AG04450 (cell line): ENCODE measurements around the gene VASH2. TPM values are rescaled to one million over a fixed set of nuclear protein-coding genes. Genes with fewer than 3 reads are reported as not detected.

Experiments
- CTCF ChIA-PET: fragments of 300-600, 350-600 bp; formaldehyde crosslinking; extraction: SDS; loops from one replicate; lab custom pipeline; 2022; ENCODE audit warnings: antibody characterized with exemption, inconsistent platforms; lab: Charles Lee
- POLR2A ChIA-PET: fragments of 350-600 bp; formaldehyde crosslinking; extraction: SDS; loops from one replicate; lab custom pipeline; 2021; ENCODE audit warnings: antibody characterized with exemption, inconsistent platforms; lab: Yijun Ruan, JAX
- DNase-seq: peaks from one replicate; pipeline ENCODE4 v3.0.0-alpha.2; 2011; ENCODE audit warnings: low read depth, low spot score
- H3K27ac ChIP-seq: one replicate; pipeline ENCODE4 v1.5.1; 2012; ENCODE audit warnings: low read depth, low read length, control low read depth
- H3K27me3 ChIP-seq: one replicate; pipeline ENCODE4 v1.6.0; 2012; ENCODE audit warnings: low read length; ENCODE audit not compliant: control insufficient read depth, insufficient read depth
- H3K4me3 ChIP-seq: 2 replicates; pipeline ENCODE4 v1.5.1; 2011; ENCODE audit warnings: mild to moderate bottlenecking, low read depth, low read length, control low read depth
- H3K9me3 ChIP-seq: 2 replicates; pipeline ENCODE4 v1.5.1; 2012; ENCODE audit warnings: low read length; ENCODE audit not compliant: control insufficient read depth, insufficient read depth
- CTCF ChIP-seq: IDR thresholded peaks from 2 replicates; pipeline ENCODE4 v1.5.1; 2011; ENCODE audit warnings: low read depth, low read length, control low read depth, inconsistent platforms
- polyA plus RNA-seq: library from polyadenylated mRNA; depleted of rRNA; stranded (reverse); fragments of >200 nt; gene quantifications from 2 replicates; pipeline ENCODE4 v1.2.3, GENCODE V29; 2011

Gene VASH2
- polyA plus RNA-seq, 1 experiment = 4.2 TPM

DNA sequence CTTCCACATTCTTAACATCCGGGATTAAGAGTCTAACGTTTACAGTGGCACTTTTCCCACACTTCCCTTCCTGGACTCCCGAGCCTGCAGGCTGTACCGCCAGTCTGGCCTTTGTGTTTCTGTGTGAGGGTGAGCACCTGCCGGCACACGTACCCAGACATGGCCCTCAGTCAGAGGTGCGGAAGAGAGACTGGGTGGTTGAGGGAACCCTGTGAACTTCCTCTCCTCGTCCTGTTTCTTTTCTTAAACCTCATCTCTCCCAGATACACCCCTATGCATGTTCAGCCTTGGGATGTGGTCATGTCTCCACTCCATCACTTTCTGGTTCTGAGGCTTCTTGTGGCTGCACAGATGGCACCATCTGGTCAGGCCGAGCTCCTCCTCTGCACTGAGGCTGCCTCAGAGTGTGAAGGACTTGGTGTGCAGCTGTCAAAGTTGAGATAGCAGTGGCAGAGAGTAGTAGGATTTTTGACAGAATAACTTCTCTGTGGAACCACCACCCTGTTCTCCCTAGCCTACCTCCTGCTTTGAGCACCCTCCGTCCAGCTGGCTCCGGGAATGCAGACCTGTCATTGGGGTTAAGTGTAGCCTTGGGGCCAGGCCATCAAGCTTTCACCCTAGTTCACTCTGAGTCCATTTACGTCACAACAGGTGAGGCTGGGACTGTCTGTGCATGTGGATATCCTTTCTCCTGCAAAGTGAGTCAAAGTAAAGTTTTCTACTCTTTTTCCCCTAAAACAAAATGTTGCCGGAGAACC, 31.4 kb downstream of the VASH2 start:
- H3K9me3 ChIP-seq = no peaks in the 10 kb centered on the region
- TF ChIP-seq CTCF = no peak
- ChIA-PET POLR2A (no interaction called here), CTCF (interaction anchor here (0.9 to 4.2 kb wide), 3 partner anchors 13 to 317 kb away, joined by 3 to 21 read pairs (median 3); no protein-coding TSS in a partner anchor)
- no peak overlapping the region for H3K27ac ChIP-seq
- no peak for DNase-seq
- no peak overlapping the region for H3K4me3 ChIP-seq
- H3K27me3 ChIP-seq = no peaks in the 10 kb centered on the region

GRCh38 chr1:212982430-212983152, 32.2 kb downstream of the VASH2 start:
- ChIA-PET POLR2A (no interaction called here), CTCF (interaction anchor here (4.2 kb wide), 1 partner anchor 16 kb away, joined by 21 read pairs; no protein-coding TSS in a partner anchor)
- no peaks in the 10 kb centered on the region for H3K9me3 ChIP-seq
- no peak overlapping the region for H3K27ac ChIP-seq
- no peak overlapping the region for H3K4me3 ChIP-seq
- TF ChIP-seq CTCF = no peak
- no peaks in the 10 kb centered on the region for H3K27me3 ChIP-seq
- DNase-seq = no peak

DNA sequence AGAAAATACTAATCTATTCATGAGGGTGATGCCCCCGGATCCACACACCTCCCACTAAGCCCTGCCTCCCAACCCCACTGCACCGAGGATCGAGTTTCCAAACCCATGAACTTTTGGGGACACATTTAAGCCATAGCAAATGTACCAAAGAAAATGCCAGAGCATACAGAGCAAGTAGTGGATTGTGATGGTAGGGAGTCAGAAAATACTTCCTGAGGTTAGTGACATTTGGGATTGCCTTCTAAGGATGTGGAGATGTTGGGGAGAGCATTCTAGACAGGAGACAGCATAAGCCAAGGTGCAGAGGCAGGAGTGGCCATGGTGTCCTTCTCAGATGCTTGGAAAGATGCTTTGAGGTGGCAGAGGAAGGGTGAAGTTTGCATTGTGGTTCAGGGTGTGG, 33.1 kb downstream of the VASH2 start:
- H3K9me3 ChIP-seq = no peaks in the 10 kb centered on the region
- DNase-seq = no peak
- no peak for TF ChIP-seq CTCF
- H3K27ac ChIP-seq = no peak overlapping the region
- H3K27me3 ChIP-seq = no peaks in the 10 kb centered on the region
- no peak overlapping the region for H3K4me3 ChIP-seq
- ChIA-PET POLR2A (no interaction called here), CTCF (no interaction called here)

DNA sequence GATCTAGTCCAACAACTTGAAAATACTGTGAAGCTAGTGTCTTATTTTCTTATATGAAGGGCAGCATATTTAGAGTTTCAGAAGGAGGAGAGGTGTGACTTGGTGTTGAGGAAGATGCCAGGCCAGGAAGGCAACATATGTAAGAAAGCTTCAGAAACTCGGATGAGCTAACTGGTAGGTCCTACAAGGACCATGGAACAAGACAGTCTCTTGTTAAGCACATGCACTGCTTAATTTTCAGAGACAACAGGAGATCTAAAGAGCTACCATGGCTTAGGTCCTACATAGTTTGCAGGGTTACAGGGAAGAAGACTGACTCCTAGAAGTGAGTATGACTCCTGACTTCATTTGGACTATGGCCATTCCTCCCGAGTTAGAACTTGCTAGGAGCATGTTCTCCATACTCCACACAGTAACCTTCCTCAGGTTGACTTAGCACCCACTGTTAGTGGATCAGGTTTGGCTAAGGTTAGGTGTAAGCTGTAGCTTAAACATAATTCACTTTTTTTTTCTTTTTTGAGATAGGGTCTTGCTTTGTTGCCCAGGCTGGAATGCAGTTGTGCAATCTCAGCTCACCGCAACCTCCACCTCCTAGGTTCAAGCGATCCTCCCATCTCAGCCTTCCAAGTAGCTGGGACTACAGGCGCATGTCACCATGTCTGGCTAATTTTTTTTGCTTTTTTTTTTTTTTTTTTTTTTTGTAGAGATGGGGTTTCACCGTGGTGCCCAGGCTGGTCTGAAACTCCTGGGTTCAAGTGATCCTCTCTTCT, 34.4 kb downstream of the VASH2 start:
- Histone ChIP-seq H3K9me3 (no peaks in the 10 kb centered on the region), H3K4me3 (no peak overlapping the region), H3K27ac (no peak overlapping the region), H3K27me3 (no peaks in the 10 kb centered on the region)
- POLR2A ChIA-PET = no interaction called here
- CTCF ChIA-PET = interaction anchor here (3.3 kb wide), 1 partner anchor 10 kb away, joined by 20 read pairs; no protein-coding TSS in a partner anchor
- no peak for TF ChIP-seq CTCF
- DNase-seq = no peak
